Adrenal gland (tissue), 5 donors: ENCODE results near the gene OOSP2.

Experiments
- POLR2A ChIP-seq, 2 donors: fragments of 450-650 bp; IDR thresholded peaks; one replicate each; pipeline ENCODE4 v1.6.1; 2017; ENCODE audit warnings: antibody characterized with exemption in 2 of 2, mild to moderate bottlenecking in 2 of 2, moderate library complexity in 1 of 2
- TF ChIP-seq, protein P1 (sequence below), 6 experiments: fragments of 450-650 bp in 4 of 6; fragments of 200-600 bp in 2 of 6; sonication (generic) in 1 of 6; IDR thresholded peaks; 1 replicate in 5 of 6; 2 replicates in 1 of 6; pipeline versions ENCODE4 v1.5.1 to v1.8.0; 2016 to 2021; ENCODE audit warnings: antibody characterized with exemption in 6 of 6, mild to moderate bottlenecking in 2 of 6, moderate library complexity in 1 of 6
- donor health status: DM: no; HTN: no; CAD: no.

DNA sequence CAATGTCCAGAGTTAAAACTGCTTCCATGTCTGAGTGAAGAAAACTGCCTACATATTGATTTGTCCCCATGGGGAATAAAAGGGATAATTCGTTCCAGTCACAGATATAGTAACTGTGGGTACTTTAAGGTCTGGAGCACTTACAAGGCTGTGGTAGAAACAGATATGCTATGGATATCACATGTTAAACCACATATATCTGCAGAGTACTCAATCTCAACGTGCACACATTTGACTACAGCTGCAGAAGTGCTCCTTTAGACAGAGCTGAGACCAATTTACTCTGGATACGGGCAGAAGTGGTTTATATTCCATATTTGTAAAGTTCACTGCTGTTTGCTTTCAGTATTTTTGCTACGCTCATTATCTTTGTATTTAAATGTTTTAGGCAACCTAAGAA lies 38.5 kb downstream of the OOSP2 start:
- TF ChIP-seq, protein P1, sequence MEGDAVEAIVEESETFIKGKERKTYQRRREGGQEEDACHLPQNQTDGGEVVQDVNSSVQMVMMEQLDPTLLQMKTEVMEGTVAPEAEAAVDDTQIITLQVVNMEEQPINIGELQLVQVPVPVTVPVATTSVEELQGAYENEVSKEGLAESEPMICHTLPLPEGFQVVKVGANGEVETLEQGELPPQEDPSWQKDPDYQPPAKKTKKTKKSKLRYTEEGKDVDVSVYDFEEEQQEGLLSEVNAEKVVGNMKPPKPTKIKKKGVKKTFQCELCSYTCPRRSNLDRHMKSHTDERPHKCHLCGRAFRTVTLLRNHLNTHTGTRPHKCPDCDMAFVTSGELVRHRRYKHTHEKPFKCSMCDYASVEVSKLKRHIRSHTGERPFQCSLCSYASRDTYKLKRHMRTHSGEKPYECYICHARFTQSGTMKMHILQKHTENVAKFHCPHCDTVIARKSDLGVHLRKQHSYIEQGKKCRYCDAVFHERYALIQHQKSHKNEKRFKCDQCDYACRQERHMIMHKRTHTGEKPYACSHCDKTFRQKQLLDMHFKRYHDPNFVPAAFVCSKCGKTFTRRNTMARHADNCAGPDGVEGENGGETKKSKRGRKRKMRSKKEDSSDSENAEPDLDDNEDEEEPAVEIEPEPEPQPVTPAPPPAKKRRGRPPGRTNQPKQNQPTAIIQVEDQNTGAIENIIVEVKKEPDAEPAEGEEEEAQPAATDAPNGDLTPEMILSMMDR (IDR thresholded peaks at IDR 0.05): no peak
- no peak for TF ChIP-seq POLR2A (IDR thresholded peaks at IDR 0.05)
